ENCODE measurements around the gene DTHD1. TPM values are rescaled to one million over a fixed set of nuclear protein-coding genes. Genes with fewer than 3 reads are reported as not detected.

Gene DTHD1
- total RNA-seq, 1 experiment from 2014 or later = not detected

GRCh38 chr4:36313703-36314102, 32.3 kb downstream of the DTHD1 start:
- DNase-seq (ENCODE audit: low read depth) = no peak

- no peak for DNase-seq (ENCODE audit: low read depth)
Observed at GRCh38 chr4:36316607-36317006, 35.2 kb downstream of the DTHD1 start.

- DNase-seq (ENCODE audit: low read depth) = no peak
Observed at GRCh38 chr4:36317721-36318120, 36.3 kb downstream of the DTHD1 start.

- DNase-seq (ENCODE audit: low read depth) = no peak
Observed at GRCh38 chr4:36320117-36320896, 38.9 kb downstream of the DTHD1 start.

GRCh38 chr4:36321176-36321575, 39.8 kb downstream of the DTHD1 start:
- DNase-seq (ENCODE audit: low read depth) = no peak

- DNase-seq (ENCODE audit: low read depth) = no peak
Observed at GRCh38 chr4:36322921-36323354, 41.5 kb downstream of the DTHD1 start.

GRCh38 chr4:36323816-36324419, 42.5 kb downstream of the DTHD1 start:
- DNase-seq (ENCODE audit: low read depth) = no peak

- no peak for DNase-seq (ENCODE audit: low read depth)
Observed at GRCh38 chr4:36324808-36325207, 43.4 kb downstream of the DTHD1 start.

GRCh38 chr4:36325499-36325898, 44.1 kb downstream of the DTHD1 start:
- DNase-seq (ENCODE audit: low read depth) = no peak

GRCh38 chr4:36325926-36326325, 44.5 kb downstream of the DTHD1 start:
- DNase-seq (ENCODE audit: low read depth) = no peak

- DNase-seq (ENCODE audit: low read depth) = no peak
Observed at GRCh38 chr4:36326476-36327029, 45.1 kb downstream of the DTHD1 start.

GRCh38 chr4:36327400-36327799, 46.0 kb downstream of the DTHD1 start:
- DNase-seq (ENCODE audit: low read depth) = no peak

GRCh38 chr4:36328130-36328529, 46.7 kb downstream of the DTHD1 start:
- no peak for DNase-seq (ENCODE audit: low read depth)

GRCh38 chr4:36329228-36329627, 47.8 kb downstream of the DTHD1 start:
- DNase-seq (ENCODE audit: low read depth) = no peak

- DNase-seq (ENCODE audit: low read depth) = no peak
Observed at GRCh38 chr4:36330796-36331195, 49.4 kb downstream of the DTHD1 start.

GRCh38 chr4:36332023-36332781, 50.8 kb downstream of the DTHD1 start:
- no peak for DNase-seq (ENCODE audit: low read depth)

GRCh38 chr4:36332782-36333131, 51.3 kb downstream of the DTHD1 start:
- no peak for DNase-seq (ENCODE audit: low read depth)

GRCh38 chr4:36333303-36333877, 52.0 kb downstream of the DTHD1 start:
- DNase-seq (ENCODE audit: low read depth) = no peak

- no peak for DNase-seq (ENCODE audit: low read depth)
Observed at GRCh38 chr4:36337665-36338185, 56.3 kb downstream of the DTHD1 start.

- DNase-seq (ENCODE audit: low read depth) = no peak
Observed at GRCh38 chr4:36338973-36339372, 57.6 kb downstream of the DTHD1 start.

GRCh38 chr4:36341936-36342335, 60.5 kb downstream of the DTHD1 start:
- DNase-seq (ENCODE audit: low read depth) = no peak
